Keratinocyte (primary cell): Measurements from ENCODE around the gene MOGAT1. TPM values are rescaled to one million over a fixed set of nuclear protein-coding genes. Genes with fewer than 3 reads are reported as not detected.

Source experiments
- DNase-seq: peaks from one replicate; pipeline ENCODE4 v3.0.0-alpha.2; 2011; ENCODE audit warnings: low read depth, missing footprints, low spot score
- FAIRE-seq: peaks from 2 replicates; lab custom pipeline; 2011; peaks lifted over from hg19 to GRCh38; lab: Jason Lieb, UNC
- H2AFZ ChIP-seq: 2 replicates; pipeline ENCODE4 v1.6.0; 2012; ENCODE audit warnings: low read length, control low read depth, inconsistent platforms; ENCODE audit not compliant: control insufficient read depth
- H3K27ac ChIP-seq: 2 replicates; pipeline ENCODE4 v1.5.1; 2011; ENCODE audit warnings: low read length; ENCODE audit not compliant: control insufficient read depth, insufficient read depth
- H3K27me3 ChIP-seq: 3 replicates; pipeline ENCODE4 v1.6.0; 2011; ENCODE audit warnings: low read length; ENCODE audit not compliant: control insufficient read depth, insufficient read depth; ENCODE audit errors: extremely low read depth
- H3K36me3 ChIP-seq, 2 experiments: 2 replicates in 1 of 2; 3 replicates in 1 of 2; pipeline ENCODE4 v1.5.1; 2011; ENCODE audit warnings: low read length in 2 of 2, mild to moderate bottlenecking in 1 of 2; ENCODE audit not compliant: control insufficient read depth in 2 of 2, insufficient read depth in 2 of 2; ENCODE audit errors: extremely low read depth in 1 of 2
- H3K4me1 ChIP-seq: 3 replicates; pipeline ENCODE4 v1.5.1; 2011; ENCODE audit warnings: low read length; ENCODE audit not compliant: control insufficient read depth, insufficient read depth; ENCODE audit errors: extremely low read depth
- H3K4me2 ChIP-seq: 3 replicates; pipeline ENCODE4 v1.6.0; 2011; ENCODE audit warnings: low read depth, low read length; ENCODE audit not compliant: control insufficient read depth, insufficient read depth; ENCODE audit errors: extremely low read depth
- H3K4me3 ChIP-seq, 3 experiments: fragments of 200-600 bp in 1 of 3; sonication (generic) in 1 of 3; 2 replicates in 2 of 3; 3 replicates in 1 of 3; pipeline ENCODE4 v1.5.1; 2011 to 2016; ENCODE audit warnings: low read length in 3 of 3, mild to moderate bottlenecking in 3 of 3, control low read depth in 2 of 3, inconsistent platforms in 1 of 3, low read depth in 1 of 3, mixed read lengths in 1 of 3, mixed run types in 1 of 3, moderate library complexity in 1 of 3; ENCODE audit not compliant: control insufficient read depth in 2 of 3, insufficient read depth in 2 of 3; ENCODE audit errors: extremely low read depth in 1 of 3
- H3K79me2 ChIP-seq: 2 replicates; pipeline ENCODE4 v1.6.0; 2012; ENCODE audit warnings: low read length; ENCODE audit not compliant: control insufficient read depth, insufficient read depth
- H3K9ac ChIP-seq: 3 replicates; pipeline ENCODE4 v1.6.0; 2011; ENCODE audit warnings: low read length; ENCODE audit not compliant: control insufficient read depth, insufficient read depth; ENCODE audit errors: extremely low read depth
- H3K9me1 ChIP-seq: 3 replicates; pipeline ENCODE4 v1.6.0; 2011; ENCODE audit warnings: low read length; ENCODE audit not compliant: control insufficient read depth, insufficient read depth; ENCODE audit errors: extremely low read depth
- H3K9me3 ChIP-seq: 2 replicates; pipeline ENCODE4 v1.5.1; 2012; ENCODE audit warnings: low read depth, low read length; ENCODE audit not compliant: control insufficient read depth
- H4K20me1 ChIP-seq: 3 replicates; pipeline ENCODE4 v1.6.0; 2011; ENCODE audit warnings: low read length; ENCODE audit not compliant: control insufficient read depth, insufficient read depth; ENCODE audit errors: extremely low read depth
- EZH2 ChIP-seq: IDR thresholded peaks from one replicate; pipeline ENCODE4 v1.6.1; 2012; ENCODE audit warnings: inconsistent platforms, mild to moderate bottlenecking, low read length, moderate library complexity
- dilution Hi-C: fragments of 300-500 bp; cut with MboI; formaldehyde crosslinking; loops from one replicate; pipeline ENCODE4 v1.7.0; 2020; ENCODE audit warnings: low sequenced_read_pairs; ENCODE audit not compliant: extremely low pct_ligation_motif_present
- polyA plus RNA-seq, 5 experiments: library from polyadenylated mRNA; depleted of rRNA in 3 of 5; stranded (reverse) in 3 of 5; stranded (forward) in 1 of 5; unstranded in 1 of 5; fragments of >200 nt; gene quantifications; 1 replicate in 1 of 5; 2 replicates in 3 of 5; 3 replicates in 1 of 5; pipeline versions ENCODE4 v1.2.1 to v1.2.3, GENCODE V29; 2011 to 2012; ENCODE audit warnings: missing spikeins in 2 of 5, low read depth in 1 of 5, low replicate concordance in 1 of 5
- TF ChIP-seq, protein P1 (sequence below), 3 experiments: IDR thresholded peaks in 1 of 3; conservative IDR thresholded peaks in 1 of 3; optimal IDR thresholded peaks in 1 of 3; 2 replicates in 2 of 3; 3 replicates in 1 of 3; pipeline versions ENCODE3 to v1.5.1; 2011; ENCODE audit warnings: low read length in 3 of 3, mild to moderate bottlenecking in 3 of 3, moderate library complexity in 2 of 3, control low read depth in 1 of 3, inconsistent platforms in 1 of 3; ENCODE audit not compliant: insufficient read depth in 2 of 3; ENCODE audit errors: extremely low read depth in 1 of 3

MOGAT1 gene
- polyA plus RNA-seq, 1 donor (not counting 4 experiments of a cell fraction or from before 2014, with no cell fraction given), result not detected

DNA sequence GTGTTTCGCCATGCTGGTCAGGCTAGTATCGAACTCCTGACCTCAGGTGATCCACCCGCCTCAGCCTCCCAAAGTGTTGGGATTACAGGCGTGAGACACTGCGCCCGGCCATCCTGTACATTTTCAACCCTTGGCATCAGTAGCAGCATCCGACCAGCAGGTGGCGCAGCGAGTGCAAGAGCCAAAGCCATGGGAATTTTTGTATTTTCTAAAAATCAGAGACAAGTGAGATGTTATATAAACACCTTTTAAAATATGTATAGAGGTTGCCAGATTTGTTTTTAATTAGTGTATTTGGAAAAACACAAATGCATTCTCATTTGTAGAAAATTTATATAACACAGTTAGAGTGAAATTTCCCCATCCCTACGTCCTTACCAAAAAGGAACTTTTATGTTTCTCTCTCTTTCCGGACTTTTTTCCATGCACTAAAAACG, 36.8 kb downstream of the MOGAT1 start:
- peak; percentile 46 for FAIRE-seq
- H2AFZ ChIP-seq, result no peak overlapping the region

DNA sequence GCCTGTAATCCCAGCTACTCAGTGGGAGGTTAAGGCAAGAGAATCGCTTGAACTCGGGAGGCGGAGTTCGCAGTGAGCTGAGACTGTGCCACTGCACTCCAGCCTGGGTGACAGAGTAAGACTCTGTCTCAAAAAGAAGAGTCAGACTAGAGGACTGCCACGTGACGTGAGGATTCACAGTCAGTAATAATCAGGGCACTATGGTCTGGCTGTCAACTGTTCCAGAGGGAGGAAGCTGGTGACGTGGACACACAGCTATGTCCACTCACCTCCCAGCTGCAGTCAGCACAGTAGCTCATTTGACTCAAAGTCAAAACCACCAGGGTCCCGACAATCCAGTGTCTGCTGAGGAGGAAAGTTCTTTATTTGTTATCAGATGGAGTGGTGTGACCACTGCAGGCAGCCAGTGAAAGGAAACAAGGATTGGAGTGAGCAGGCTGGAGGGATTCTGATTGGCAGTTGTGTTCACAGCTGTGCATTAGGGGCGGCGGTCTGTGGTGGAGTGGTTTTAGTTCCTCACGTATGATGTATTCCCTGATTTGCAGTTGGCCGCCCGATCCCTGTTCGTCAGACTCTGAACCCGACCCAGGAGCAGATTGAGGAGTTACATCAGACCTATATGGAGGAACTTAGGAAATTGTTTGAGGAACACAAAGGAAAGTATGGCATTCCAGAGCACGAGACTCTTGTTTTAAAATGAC, 37.9 kb downstream of the MOGAT1 start:
- DNase-seq (no peak), FAIRE-seq (no peak)
- H2AFZ ChIP-seq, result peak overlapping the region; percentile 65
- no peak overlapping the region for H3K27ac ChIP-seq
- H3K36me3 ChIP-seq, result no peaks in the 10 kb centered on the region
- peaks cover 4% of the 10 kb centered on the region for H3K4me1 ChIP-seq
- H4K20me1 ChIP-seq, result no peaks in the 10 kb centered on the region
- no peaks in the 10 kb centered on the region for H3K9me1 ChIP-seq
- dilution Hi-C loops, result no loop called here
- no peak overlapping the region for H3K9ac ChIP-seq
- H3K79me2 ChIP-seq, result no peaks in the 10 kb centered on the region
- H3K4me2 ChIP-seq, result no peak overlapping the region
- TF ChIP-seq EZH2, result no peak
- TF ChIP-seq, protein P1, sequence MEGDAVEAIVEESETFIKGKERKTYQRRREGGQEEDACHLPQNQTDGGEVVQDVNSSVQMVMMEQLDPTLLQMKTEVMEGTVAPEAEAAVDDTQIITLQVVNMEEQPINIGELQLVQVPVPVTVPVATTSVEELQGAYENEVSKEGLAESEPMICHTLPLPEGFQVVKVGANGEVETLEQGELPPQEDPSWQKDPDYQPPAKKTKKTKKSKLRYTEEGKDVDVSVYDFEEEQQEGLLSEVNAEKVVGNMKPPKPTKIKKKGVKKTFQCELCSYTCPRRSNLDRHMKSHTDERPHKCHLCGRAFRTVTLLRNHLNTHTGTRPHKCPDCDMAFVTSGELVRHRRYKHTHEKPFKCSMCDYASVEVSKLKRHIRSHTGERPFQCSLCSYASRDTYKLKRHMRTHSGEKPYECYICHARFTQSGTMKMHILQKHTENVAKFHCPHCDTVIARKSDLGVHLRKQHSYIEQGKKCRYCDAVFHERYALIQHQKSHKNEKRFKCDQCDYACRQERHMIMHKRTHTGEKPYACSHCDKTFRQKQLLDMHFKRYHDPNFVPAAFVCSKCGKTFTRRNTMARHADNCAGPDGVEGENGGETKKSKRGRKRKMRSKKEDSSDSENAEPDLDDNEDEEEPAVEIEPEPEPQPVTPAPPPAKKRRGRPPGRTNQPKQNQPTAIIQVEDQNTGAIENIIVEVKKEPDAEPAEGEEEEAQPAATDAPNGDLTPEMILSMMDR (optimal IDR thresholded peaks at IDR 0.05 in 1 of 3, IDR thresholded peaks at IDR 0.05 in 1 of 3, conservative IDR thresholded peaks at IDR 0.05 in 1 of 3; ENCODE audit: extremely low read depth in 1 of 3, insufficient read depth in 2 of 3, low read length in 3 of 3), result no peak
- no peak overlapping the region for H3K4me3 ChIP-seq
- H3K27me3 ChIP-seq, result no peaks in the 10 kb centered on the region
- H3K9me3 ChIP-seq, result no peaks in the 10 kb centered on the region

More for the DNA sequence above, 36.8 kb downstream of the MOGAT1 start:
- Histone ChIP-seq H3K4me2 (no peak overlapping the region), H3K9me1 (no peaks in the 10 kb centered on the region), H3K9ac (no peak overlapping the region), H3K79me2 (no peaks in the 10 kb centered on the region), H3K27me3 (no peaks in the 10 kb centered on the region), H3K4me1 (peaks cover 4% of the 10 kb centered on the region), H3K36me3 (no peaks in the 10 kb centered on the region), H4K20me1 (no peaks in the 10 kb centered on the region), H3K9me3 (no peaks in the 10 kb centered on the region), H3K4me3 (no peak overlapping the region), H3K27ac (no peak overlapping the region)
- DNase-seq, result no peak
- dilution Hi-C loops, result no loop called here
- TF ChIP-seq EZH2, result no peak
- TF ChIP-seq, protein P1 (optimal IDR thresholded peaks at IDR 0.05 in 1 of 3, IDR thresholded peaks at IDR 0.05 in 1 of 3, conservative IDR thresholded peaks at IDR 0.05 in 1 of 3; ENCODE audit: extremely low read depth in 1 of 3, insufficient read depth in 2 of 3, low read length in 3 of 3), result peak; percentile 77 to 86 (median 79)
